ENCODE results near the gene CACNA1C. TPM values are rescaled to one million over a fixed set of nuclear protein-coding genes. Genes with fewer than 3 reads are reported as not detected.

Gene CACNA1C
- total RNA-seq, 5 donors from 2014 or later (not counting 1 experiment from before 2014, with no cell fraction given), result 0.10 to 0.26 (median 0.16) TPM

GRCh38 chr12:2650261-2651067, 597.7 kb downstream of the CACNA1C start:
- Histone ChIP-seq H3K4me3 (ENCODE audit: control insufficient read depth in 1 of 2, extremely low read depth in 1 of 2, low read length in 1 of 2) (no peak overlapping the region), H3K27me3 (replicated peaks in 1 of 2; ENCODE audit: control insufficient read depth in 2 of 2, extremely low read depth in 1 of 2, insufficient read depth in 2 of 2, low read length in 1 of 2) (peaks cover 0 to 49% of the 10 kb centered on the region in 2 experiments), H3K9me3 (no peaks in the 10 kb centered on the region), H3K36me3 (ENCODE audit: control insufficient read depth in 2 of 2, extremely low read depth in 1 of 2, insufficient read depth in 1 of 2, low read length in 1 of 2) (no peaks in the 10 kb centered on the region), H3K27ac (ENCODE audit: low read length) (no peak overlapping the region), H3K4me1 (ENCODE audit: control insufficient read depth in 1 of 2, extremely low read depth in 1 of 2, insufficient read depth in 2 of 2, low read length in 2 of 2) (no peaks in the 10 kb centered on the region)
- no peak overlapping the region for H3K27ac Mint-ChIP-seq
- no peaks in the 10 kb centered on the region for H3K9me3 Mint-ChIP-seq
- H3K36me3 Mint-ChIP-seq, result no peaks in the 10 kb centered on the region
- 43% methylated on average over 11 of the region's 17 CpGs for WGBS (ENCODE audit: insufficient coverage)
- no peak for ATAC-seq (replicated peaks in 1 of 4)
- H3K4me1 Mint-ChIP-seq, result no peaks in the 10 kb centered on the region
- ChIA-PET CTCF (no interaction called here), POLR2A (no interaction called here)
- peaks cover 14 to 16% of the 10 kb centered on the region in 2 donors for H3K27me3 Mint-ChIP-seq
- H3K4me3 Mint-ChIP-seq, result no peak overlapping the region
- DNase-seq, result no peak

DNA sequence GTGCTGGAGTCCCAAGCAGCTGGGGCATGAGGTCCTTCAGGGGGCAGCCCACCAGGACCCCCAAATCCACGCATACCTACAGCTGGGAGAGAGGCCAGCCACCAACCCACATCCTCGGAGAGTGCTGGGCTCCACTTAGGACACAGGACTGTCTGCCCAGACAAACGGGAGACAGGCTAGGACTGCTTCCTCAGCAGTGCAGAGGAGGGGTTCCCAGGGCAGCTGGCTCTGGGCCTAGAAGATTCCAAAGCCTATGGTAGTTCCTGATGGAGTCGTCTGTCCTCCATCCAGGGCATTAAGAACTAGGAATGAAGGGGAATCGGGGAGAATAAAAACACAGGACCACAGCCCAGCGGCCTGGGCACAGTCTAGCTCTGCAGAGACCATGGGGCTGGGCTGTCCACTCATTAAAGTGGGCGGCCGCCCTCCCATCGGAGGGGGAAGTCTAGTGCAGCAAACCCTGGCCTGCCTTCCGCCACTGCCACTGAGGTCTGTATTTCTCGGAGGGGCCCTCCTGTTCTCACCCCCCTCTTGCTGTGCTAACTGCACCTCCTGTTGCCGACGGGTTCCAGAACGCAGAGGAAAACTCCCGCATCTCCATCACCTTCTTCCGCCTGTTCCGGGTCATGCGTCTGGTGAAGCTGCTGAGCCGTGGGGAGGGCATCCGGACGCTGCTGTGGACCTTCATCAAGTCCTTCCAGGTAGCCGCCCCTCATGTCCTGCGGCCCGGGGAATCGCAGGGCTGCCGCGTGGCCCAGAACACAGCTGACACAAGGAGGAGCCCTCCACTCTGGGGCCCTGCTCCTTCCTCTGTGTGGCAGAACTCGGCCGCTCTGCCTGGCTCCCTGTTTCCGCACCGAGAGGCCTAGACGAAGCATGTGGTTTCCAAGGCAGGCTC, 598.5 kb downstream of the CACNA1C start:
- Histone ChIP-seq H3K36me3 (ENCODE audit: control insufficient read depth in 2 of 2, extremely low read depth in 1 of 2, insufficient read depth in 1 of 2, low read length in 1 of 2) (no peaks in the 10 kb centered on the region), H3K27me3 (replicated peaks in 1 of 2; ENCODE audit: control insufficient read depth in 2 of 2, extremely low read depth in 1 of 2, insufficient read depth in 2 of 2, low read length in 1 of 2) (peaks cover 0 to 47% of the 10 kb centered on the region in 2 experiments), H3K27ac (ENCODE audit: low read length) (no peak overlapping the region), H3K9me3 (no peaks in the 10 kb centered on the region), H3K4me1 (ENCODE audit: control insufficient read depth in 1 of 2, extremely low read depth in 1 of 2, insufficient read depth in 2 of 2, low read length in 2 of 2) (no peaks in the 10 kb centered on the region), H3K4me3 (ENCODE audit: control insufficient read depth in 1 of 2, extremely low read depth in 1 of 2, low read length in 1 of 2) (no peak overlapping the region)
- 77% methylated on average over 26 of the region's 32 CpGs for WGBS (ENCODE audit: insufficient coverage)
- ATAC-seq (replicated peaks in 1 of 4) (no peak), DNase-seq (no peak)
- Mint-ChIP-seq H3K4me1 (no peaks in the 10 kb centered on the region), H3K9me3 (no peaks in the 10 kb centered on the region), H3K27me3 (peaks cover 10 to 14% of the 10 kb centered on the region in 2 donors), H3K36me3 (peaks cover under 1% of the 10 kb centered on the region), H3K27ac (no peak overlapping the region), H3K4me3 (no peak overlapping the region)
- POLR2A ChIA-PET, result no interaction called here
- CTCF ChIA-PET, result no interaction called here

- no peaks in the 10 kb centered on the region for H3K9me3 Mint-ChIP-seq
- Histone ChIP-seq H3K27ac (ENCODE audit: low read length) (no peak overlapping the region), H3K27me3 (replicated peaks in 1 of 2; ENCODE audit: control insufficient read depth in 2 of 2, extremely low read depth in 1 of 2, insufficient read depth in 2 of 2, low read length in 1 of 2) (peaks cover 0 to 43% of the 10 kb centered on the region in 2 experiments), H3K9me3 (no peaks in the 10 kb centered on the region), H3K4me1 (ENCODE audit: control insufficient read depth in 1 of 2, extremely low read depth in 1 of 2, insufficient read depth in 2 of 2, low read length in 2 of 2) (no peaks in the 10 kb centered on the region), H3K36me3 (ENCODE audit: control insufficient read depth in 2 of 2, extremely low read depth in 1 of 2, insufficient read depth in 1 of 2, low read length in 1 of 2) (no peaks in the 10 kb centered on the region), H3K4me3 (ENCODE audit: control insufficient read depth in 1 of 2, extremely low read depth in 1 of 2, low read length in 1 of 2) (no peak overlapping the region)
- CTCF ChIA-PET, result no interaction called here
- H3K4me1 Mint-ChIP-seq, result no peaks in the 10 kb centered on the region
- peaks cover 10 to 14% of the 10 kb centered on the region in 2 donors for H3K27me3 Mint-ChIP-seq
- POLR2A ChIA-PET, result no interaction called here
- peaks cover 3% of the 10 kb centered on the region for H3K36me3 Mint-ChIP-seq
- no peak overlapping the region for H3K4me3 Mint-ChIP-seq
- ATAC-seq (replicated peaks in 1 of 4) (no peak), DNase-seq (no peak)
- no peak overlapping the region for H3K27ac Mint-ChIP-seq
- 88% methylated on average over 12 of the region's 14 CpGs for WGBS (ENCODE audit: insufficient coverage)
Measured at GRCh38 chr12:2652011-2652400, 599.2 kb downstream of the CACNA1C start.

DNA sequence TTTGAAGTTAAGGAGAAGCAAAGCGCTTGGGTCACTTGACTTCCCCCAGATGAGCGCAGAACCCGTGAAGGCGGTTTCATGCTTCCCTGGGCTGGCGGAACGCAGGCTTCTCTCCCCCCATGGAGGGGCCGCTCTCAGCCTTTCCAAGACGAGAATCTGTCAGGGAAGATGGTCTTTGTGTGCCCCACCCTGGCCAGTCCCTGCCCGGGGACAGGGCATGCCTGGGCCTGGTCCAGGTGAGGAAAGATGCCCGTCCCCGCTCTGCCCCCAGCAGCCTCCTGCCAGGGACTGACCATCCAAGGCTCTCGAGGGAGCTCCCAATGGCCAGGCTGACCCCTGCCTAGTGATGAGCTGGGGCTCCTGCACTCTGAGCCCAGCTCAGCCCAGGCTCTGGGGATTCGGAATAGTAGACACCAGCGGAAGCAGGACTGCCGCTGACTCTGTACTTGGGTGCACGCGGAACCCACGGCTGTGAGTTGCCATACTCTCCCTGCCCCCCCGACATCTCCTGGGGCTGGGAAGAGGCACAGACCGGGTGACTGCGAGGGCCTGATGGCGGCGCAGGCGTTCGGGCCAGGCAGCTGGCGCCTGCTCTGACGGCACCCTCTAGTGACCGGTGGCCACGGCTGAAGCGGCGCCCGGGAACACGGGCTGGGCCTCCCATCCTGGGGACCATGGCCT, 599.8 kb downstream of the CACNA1C start:
- no peak overlapping the region for H3K27ac Mint-ChIP-seq
- WGBS (ENCODE audit: insufficient coverage), result 90% methylated on average over 26 of the region's 33 CpGs
- ChIA-PET CTCF (no interaction called here), POLR2A (no interaction called here)
- H3K27ac ChIP-seq (ENCODE audit: low read length), result no peak overlapping the region
- H3K27me3 ChIP-seq (replicated peaks in 1 of 2; ENCODE audit: control insufficient read depth in 2 of 2, extremely low read depth in 1 of 2, insufficient read depth in 2 of 2, low read length in 1 of 2), result peaks cover 0 to 38% of the 10 kb centered on the region in 2 experiments
- no peak for DNase-seq
- ATAC-seq (replicated peaks in 1 of 4), result no peak
- H3K36me3 Mint-ChIP-seq, result peaks cover 3% of the 10 kb centered on the region
- no peaks in the 10 kb centered on the region for H3K4me1 ChIP-seq (ENCODE audit: control insufficient read depth in 1 of 2, extremely low read depth in 1 of 2, insufficient read depth in 2 of 2, low read length in 2 of 2)
- H3K4me3 Mint-ChIP-seq, result no peak overlapping the region
- H3K36me3 ChIP-seq (ENCODE audit: control insufficient read depth in 2 of 2, extremely low read depth in 1 of 2, insufficient read depth in 1 of 2, low read length in 1 of 2), result no peaks in the 10 kb centered on the region
- no peak overlapping the region for H3K4me3 ChIP-seq (ENCODE audit: control insufficient read depth in 1 of 2, extremely low read depth in 1 of 2, low read length in 1 of 2)
- H3K9me3 ChIP-seq, result no peaks in the 10 kb centered on the region
- peaks cover 10 to 14% of the 10 kb centered on the region in 2 donors for H3K27me3 Mint-ChIP-seq
- no peaks in the 10 kb centered on the region for H3K4me1 Mint-ChIP-seq
- peaks cover 0 to under 1% (median 0%) of the 10 kb centered on the region in 3 donors for H3K9me3 Mint-ChIP-seq

DNA sequence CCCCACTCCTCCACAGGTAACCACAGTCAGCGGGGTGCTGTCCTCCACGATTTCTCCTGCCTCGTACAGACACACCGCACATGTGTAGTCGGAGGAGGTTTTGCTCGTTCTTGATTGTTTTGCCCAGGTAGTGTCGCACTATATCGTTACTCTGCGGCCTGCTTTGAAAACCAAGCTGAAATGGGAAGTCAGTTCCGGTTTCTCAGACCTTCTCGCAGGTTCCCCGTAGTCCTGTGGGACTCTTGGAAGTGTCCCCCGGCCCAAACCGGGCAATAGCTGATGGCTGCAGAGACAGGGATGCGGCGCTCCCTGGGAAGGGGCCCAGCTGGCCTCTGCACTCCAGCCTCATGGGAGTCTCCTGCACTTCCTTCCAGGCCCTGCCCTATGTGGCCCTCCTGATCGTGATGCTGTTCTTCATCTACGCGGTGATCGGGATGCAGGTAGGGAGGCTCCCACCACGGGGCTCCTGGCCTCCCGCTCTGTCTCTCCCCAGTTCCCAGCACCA, 600.7 kb downstream of the CACNA1C start:
- H3K36me3 ChIP-seq (ENCODE audit: control insufficient read depth in 2 of 2, extremely low read depth in 1 of 2, insufficient read depth in 1 of 2, low read length in 1 of 2), result no peaks in the 10 kb centered on the region
- peaks cover 0 to 31% of the 10 kb centered on the region in 2 experiments for H3K27me3 ChIP-seq (replicated peaks in 1 of 2; ENCODE audit: control insufficient read depth in 2 of 2, extremely low read depth in 1 of 2, insufficient read depth in 2 of 2, low read length in 1 of 2)
- CTCF ChIA-PET, result interaction anchor here in 1 of 2 donors (0.6 kb wide), 1 partner anchor 89 kb away, joined by 3 read pairs; no protein-coding TSS in a partner anchor
- H3K9me3 ChIP-seq, result no peaks in the 10 kb centered on the region
- Mint-ChIP-seq H3K27me3 (peaks cover 10 to 13% of the 10 kb centered on the region in 2 donors), H3K4me1 (no peaks in the 10 kb centered on the region), H3K4me3 (no peak overlapping the region), H3K27ac (no peak overlapping the region), H3K36me3 (peaks cover 3% of the 10 kb centered on the region), H3K9me3 (peaks cover 0 to 5% (median 0%) of the 10 kb centered on the region in 3 donors)
- H3K27ac ChIP-seq (ENCODE audit: low read length), result no peak overlapping the region
- POLR2A ChIA-PET, result no interaction called here
- WGBS (ENCODE audit: insufficient coverage), result 91% methylated on average over 22 of the region's 22 CpGs
- H3K4me3 ChIP-seq (ENCODE audit: control insufficient read depth in 1 of 2, extremely low read depth in 1 of 2, low read length in 1 of 2), result no peak overlapping the region
- ATAC-seq (replicated peaks in 1 of 4) (no peak), DNase-seq (no peak)
- H3K4me1 ChIP-seq (ENCODE audit: control insufficient read depth in 1 of 2, extremely low read depth in 1 of 2, insufficient read depth in 2 of 2, low read length in 2 of 2), result no peaks in the 10 kb centered on the region

DNA sequence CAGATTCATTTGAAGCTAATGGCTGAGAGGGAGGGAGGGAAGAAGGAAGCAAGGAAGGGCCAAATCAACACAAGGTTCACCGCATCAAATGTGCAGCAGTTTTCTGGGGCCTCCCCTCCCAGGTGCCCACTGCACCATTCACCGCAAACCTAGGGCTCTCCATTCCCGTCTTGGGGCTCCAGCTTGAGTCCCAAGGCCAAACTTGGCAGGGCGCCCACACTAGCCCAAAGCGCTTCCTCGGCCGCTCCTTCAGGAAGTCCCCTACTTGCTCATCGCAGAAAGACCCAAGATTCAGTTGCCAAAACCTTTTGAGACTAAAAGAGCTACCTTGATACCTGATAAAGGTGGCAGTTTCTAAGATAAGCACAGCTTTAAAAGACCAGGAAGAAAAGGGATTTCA, 601.5 kb downstream of the CACNA1C start:
- Histone ChIP-seq H3K4me1 (ENCODE audit: control insufficient read depth in 1 of 2, extremely low read depth in 1 of 2, insufficient read depth in 2 of 2, low read length in 2 of 2) (no peaks in the 10 kb centered on the region), H3K27ac (ENCODE audit: low read length) (no peak overlapping the region), H3K36me3 (ENCODE audit: control insufficient read depth in 2 of 2, extremely low read depth in 1 of 2, insufficient read depth in 1 of 2, low read length in 1 of 2) (no peaks in the 10 kb centered on the region), H3K27me3 (replicated peaks in 1 of 2; ENCODE audit: control insufficient read depth in 2 of 2, extremely low read depth in 1 of 2, insufficient read depth in 2 of 2, low read length in 1 of 2) (peaks cover 0 to 23% of the 10 kb centered on the region in 2 experiments), H3K4me3 (ENCODE audit: control insufficient read depth in 1 of 2, extremely low read depth in 1 of 2, low read length in 1 of 2) (no peak overlapping the region), H3K9me3 (no peaks in the 10 kb centered on the region)
- ChIA-PET POLR2A (no interaction called here), CTCF (no interaction called here)
- DNase-seq (no peak), ATAC-seq (replicated peaks in 1 of 4) (no peak)
- 94% methylated on average over 8 of the region's 8 CpGs for WGBS (ENCODE audit: insufficient coverage)
- Mint-ChIP-seq H3K36me3 (peaks cover 7% of the 10 kb centered on the region), H3K4me3 (no peak overlapping the region), H3K9me3 (peaks cover 0 to 5% (median 0%) of the 10 kb centered on the region in 3 donors), H3K4me1 (no peaks in the 10 kb centered on the region), H3K27me3 (peaks cover 5 to 10% of the 10 kb centered on the region in 2 donors), H3K27ac (no peak overlapping the region)

All from T-cell (primary cell).